ENCODE data around the gene GAPDH. TPM values are rescaled to one million over a fixed set of nuclear protein-coding genes. Genes with fewer than 3 reads are reported as not detected.
"Not testable (repeated sequence)": the region's sequence is repeated elsewhere in the genome, so short reads cannot be mapped to it uniquely, and the experiment has no call there.

Gene GAPDH
- polyA plus RNA-seq (ENCODE audit: low read depth in 6 of 6), result 1,000 to 10,000 TPM in 1 of 6 donors, 100 to 1,000 TPM in 5; 607 to 1,152 (median 779) TPM

DNA sequence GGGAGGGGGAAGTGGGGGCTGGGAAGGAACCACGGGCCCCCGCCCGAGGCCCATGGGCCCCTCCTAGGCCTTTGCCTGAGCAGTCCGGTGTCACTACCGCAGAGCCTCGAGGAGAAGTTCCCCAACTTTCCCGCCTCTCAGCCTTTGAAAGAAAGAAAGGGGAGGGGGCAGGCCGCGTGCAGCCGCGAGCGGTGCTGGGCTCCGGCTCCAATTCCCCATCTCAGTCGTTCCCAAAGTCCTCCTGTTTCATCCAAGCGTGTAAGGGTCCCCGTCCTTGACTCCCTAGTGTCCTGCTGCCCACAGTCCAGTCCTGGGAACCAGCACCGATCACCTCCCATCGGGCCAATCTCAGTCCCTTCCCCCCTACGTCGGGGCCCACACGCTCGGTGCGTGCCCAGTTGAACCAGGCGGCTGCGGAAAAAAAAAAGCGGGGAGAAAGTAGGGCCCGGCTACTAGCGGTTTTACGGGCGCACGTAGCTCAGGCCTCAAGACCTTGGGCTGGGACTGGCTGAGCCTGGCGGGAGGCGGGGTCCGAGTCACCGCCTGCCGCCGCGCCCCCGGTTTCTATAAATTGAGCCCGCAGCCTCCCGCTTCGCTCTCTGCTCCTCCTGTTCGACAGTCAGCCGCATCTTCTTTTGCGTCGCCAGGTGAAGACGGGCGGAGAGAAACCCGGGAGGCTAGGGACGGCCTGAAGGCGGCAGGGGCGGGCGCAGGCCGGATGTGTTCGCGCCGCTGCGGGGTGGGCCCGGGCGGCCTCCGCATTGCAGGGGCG is at the start of gene GAPDH:
Gene GAPDH (plus strand): TSS at position 595 of the 772 bp plus-strand sequence. CDS start 316 bp downstream, outside the sequence.
- Mint-ChIP-seq H3K27ac (peak within 1 kb of the TSS; percentile 78 to 99 (median 94)), H3K27me3 (no peaks in the 10 kb centered on the region), H3K4me1 (peaks cover 38 to 50% (median 49%) of the 10 kb centered on the region in 3 donors), H3K36me3 (peaks cover 4 to 10% of the 10 kb centered on the region in 2 donors), H3K9me3 (no peaks in the 10 kb centered on the region), H3K4me3 (peak within 1 kb of the TSS; percentile 86 to 99 (median 98))
- peak; percentile 75 for ATAC-seq (ENCODE audit: low read depth in 2 of 2)
- DNase-seq, result peak; percentile 80

GRCh38 chr12:6488240-6488639 is 46.1 kb upstream of the GAPDH start:
- no peak for DNase-seq
- no peak overlapping the region for H3K4me3 Mint-ChIP-seq
- H3K36me3 Mint-ChIP-seq, result peaks cover 5 to 16% of the 10 kb centered on the region in 2 donors
- no peak for ATAC-seq (ENCODE audit: low read depth in 2 of 2)
- peaks cover 5 to 10% (median 7%) of the 10 kb centered on the region in 3 donors for H3K4me1 Mint-ChIP-seq
- H3K9me3 Mint-ChIP-seq, result peaks cover 0 to 1% (median 0%) of the 10 kb centered on the region in 7 donors
- peaks cover 0 to 5% (median 3%) of the 10 kb centered on the region in 3 donors for H3K27me3 Mint-ChIP-seq
- H3K27ac Mint-ChIP-seq, result no peak overlapping the region

DNA sequence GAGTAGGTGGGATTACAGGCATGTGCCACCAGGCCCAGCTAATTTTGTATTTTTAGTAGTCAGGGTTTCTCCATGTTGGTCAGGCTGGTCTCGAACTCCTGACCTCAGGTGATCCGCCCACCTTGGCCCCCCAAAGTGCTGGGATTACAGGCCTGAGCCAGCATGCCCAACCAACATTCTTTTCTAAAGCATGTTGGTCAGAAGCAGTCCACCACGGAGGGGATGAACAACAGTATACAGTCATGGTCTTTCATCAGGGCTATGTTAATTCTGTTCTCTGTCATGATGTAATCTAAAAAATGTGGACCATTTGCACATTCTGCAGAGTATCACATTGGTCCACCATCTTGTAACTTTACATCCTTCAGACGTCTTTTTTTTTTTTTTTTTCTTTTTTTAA is 44.9 kb upstream of the GAPDH start:
- Mint-ChIP-seq H3K4me1 (peaks cover 10 to 17% (median 13%) of the 10 kb centered on the region in 3 donors), H3K4me3 (no peak overlapping the region), H3K27me3 (peaks cover 0 to 3% (median 0%) of the 10 kb centered on the region in 3 donors), H3K9me3 (peaks cover 0 to 1% (median 0%) of the 10 kb centered on the region in 7 donors), H3K27ac (no peak overlapping the region), H3K36me3 (peaks cover 5 to 17% of the 10 kb centered on the region in 2 donors)
- DNase-seq (no peak), ATAC-seq (ENCODE audit: low read depth in 2 of 2) (no peak)

DNA sequence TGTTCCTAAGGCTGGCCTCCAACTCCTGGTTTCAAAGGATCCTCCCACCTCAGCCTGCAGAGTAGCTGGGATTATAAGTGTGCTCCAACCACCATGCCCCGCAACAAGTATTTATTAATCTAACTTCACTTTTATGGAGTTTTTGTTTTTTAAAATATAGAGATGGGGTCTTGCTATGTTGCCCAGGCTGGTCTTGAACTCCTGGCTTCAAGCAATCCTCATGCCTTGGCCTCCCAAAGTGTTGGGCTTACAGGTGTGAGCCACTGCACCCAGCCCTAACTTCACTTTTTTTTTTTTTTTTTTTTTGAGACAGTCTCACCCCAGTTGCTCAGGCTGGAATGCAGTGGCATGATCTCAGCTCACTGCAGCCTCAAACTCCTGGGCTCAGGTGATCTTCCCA is 43.6 kb upstream of the GAPDH start:
- H3K27ac Mint-ChIP-seq; ATAC-seq (ENCODE audit: low read depth in 2 of 2); H3K9me3 Mint-ChIP-seq; H3K27me3 Mint-ChIP-seq; DNase-seq: not testable (repeated sequence)
- Mint-ChIP-seq H3K36me3 (peaks cover 5 to 17% of the 10 kb centered on the region in 2 donors), H3K4me3 (peak overlapping the region in 1 of 8 donors; percentile 32), H3K4me1 (peaks cover 20 to 30% (median 24%) of the 10 kb centered on the region in 3 donors)

GRCh38 chr12:6492838-6493496 is 41.4 kb upstream of the GAPDH start, which contains the start of gene MRPL51:
Gene MRPL51, minus strand, starts transcription at chr12:6493262. Its CDS starts 126 bp downstream, at chr12:6493136.
- H3K27ac Mint-ChIP-seq, result peak within 1 kb of the TSS; percentile 95 to 99 (median 96)
- DNase-seq (peak; percentile 96), ATAC-seq (ENCODE audit: low read depth in 2 of 2) (peak; percentile 79)
- H3K36me3 Mint-ChIP-seq, result peaks cover 5 to 17% of the 10 kb centered on the region in 2 donors
- H3K4me1 Mint-ChIP-seq, result peaks cover 22 to 30% (median 28%) of the 10 kb centered on the region in 3 donors
- peaks cover 0 to 1% (median 0%) of the 10 kb centered on the region in 7 donors for H3K9me3 Mint-ChIP-seq
- peak within 1 kb of the TSS; percentile 88 to 99 (median 97) for H3K4me3 Mint-ChIP-seq
- H3K27me3 Mint-ChIP-seq, result peaks cover 0 to 2% (median 0%) of the 10 kb centered on the region in 3 donors

GRCh38 chr12:6493497-6494257 is 40.6 kb upstream of the GAPDH start, which contains the start of gene NCAPD2:
Gene NCAPD2, plus strand, starts transcription at chr12:6494102. Its CDS starts 997 bp downstream, at chr12:6495099.
- Mint-ChIP-seq H3K4me1 (peaks cover 22 to 30% (median 28%) of the 10 kb centered on the region in 3 donors), H3K4me3 (peak within 1 kb of the TSS; percentile 88 to 99 (median 97)), H3K36me3 (peaks cover 5 to 17% of the 10 kb centered on the region in 2 donors), H3K9me3 (peaks cover 0 to 1% (median 0%) of the 10 kb centered on the region in 7 donors), H3K27me3 (no peaks in the 10 kb centered on the region), H3K27ac (peak within 1 kb of the TSS; percentile 95 to 99 (median 96))
- ATAC-seq (ENCODE audit: low read depth in 2 of 2) (peak; percentile 83 to 85), DNase-seq (peak; percentile 95)

DNA sequence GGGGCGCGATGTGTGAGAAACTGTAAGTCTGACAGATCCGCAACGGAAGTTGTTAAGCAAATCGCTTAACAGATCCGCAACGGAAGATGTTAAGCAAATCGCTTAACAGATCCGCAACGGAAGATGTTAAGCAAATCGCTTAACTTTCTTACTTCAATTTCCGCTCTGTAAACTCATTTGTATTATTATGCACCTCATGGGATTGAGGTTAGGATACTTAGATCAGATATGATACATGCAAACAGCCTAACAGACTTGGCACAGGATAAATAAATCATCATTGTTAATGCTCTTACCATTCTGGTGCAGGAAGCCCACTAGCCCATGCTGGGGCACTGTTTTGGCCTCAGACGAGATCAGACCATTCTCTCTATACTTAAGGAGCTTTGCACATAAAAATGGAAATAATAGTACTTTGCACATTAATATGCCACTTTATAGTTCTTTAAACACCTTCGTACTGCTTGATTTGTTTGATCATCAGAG is 40.0 kb upstream of the GAPDH start:
- H3K4me1 Mint-ChIP-seq, result peaks cover 22 to 30% (median 28%) of the 10 kb centered on the region in 3 donors
- H3K9me3 Mint-ChIP-seq, result peaks cover 0 to 1% (median 0%) of the 10 kb centered on the region in 7 donors
- H3K27ac Mint-ChIP-seq, result peak overlapping the region; percentile 90 to 99 (median 95)
- ATAC-seq (ENCODE audit: low read depth in 2 of 2) (peak in 1 of 2 donors; percentile 10), DNase-seq (no peak)
- no peaks in the 10 kb centered on the region for H3K27me3 Mint-ChIP-seq
- H3K4me3 Mint-ChIP-seq, result peak overlapping the region; percentile 88 to 99 (median 97)
- H3K36me3 Mint-ChIP-seq, result peaks cover 5 to 17% of the 10 kb centered on the region in 2 donors

DNA sequence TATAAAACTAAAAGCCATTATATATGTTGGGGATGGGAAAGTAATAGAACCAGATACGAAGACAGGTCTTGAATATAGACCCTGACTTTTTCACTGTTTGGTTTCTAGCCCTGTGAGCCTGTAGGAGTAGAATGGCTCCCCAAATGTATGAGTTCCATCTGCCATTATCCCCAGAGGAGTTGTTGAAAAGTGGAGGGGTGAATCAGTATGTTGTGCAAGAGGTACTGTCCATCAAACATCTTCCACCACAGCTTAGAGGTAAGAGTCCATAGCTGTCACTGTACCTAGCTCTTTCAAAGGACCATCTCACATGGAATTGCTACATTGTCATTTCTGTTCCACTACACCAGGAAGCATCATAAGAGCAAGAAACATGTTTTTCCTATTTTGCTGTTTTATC is 39.3 kb upstream of the GAPDH start:
- H3K36me3 Mint-ChIP-seq, result peaks cover 5 to 17% of the 10 kb centered on the region in 2 donors
- H3K4me1 Mint-ChIP-seq, result peaks cover 22 to 30% (median 28%) of the 10 kb centered on the region in 3 donors
- ATAC-seq (ENCODE audit: low read depth in 2 of 2) (no peak), DNase-seq (no peak)
- peak overlapping the region in 1 of 6 donors; percentile 96 for H3K27ac Mint-ChIP-seq
- H3K9me3 Mint-ChIP-seq, result peaks cover 0 to 1% (median 0%) of the 10 kb centered on the region in 7 donors
- peak overlapping the region; percentile 88 to 99 (median 97) for H3K4me3 Mint-ChIP-seq
- H3K27me3 Mint-ChIP-seq, result no peaks in the 10 kb centered on the region

GRCh38 chr12:6497291-6497690 is 37.0 kb upstream of the GAPDH start:
- not testable (repeated sequence) for H3K27ac Mint-ChIP-seq

GRCh38 chr12:6500466-6500865 is 33.9 kb upstream of the GAPDH start:
- peaks cover 2 to 5% (median 3%) of the 10 kb centered on the region in 3 donors for H3K4me1 Mint-ChIP-seq
- no peak overlapping the region for H3K4me3 Mint-ChIP-seq
- ATAC-seq (ENCODE audit: low read depth in 2 of 2) (no peak), DNase-seq (no peak)
- no peaks in the 10 kb centered on the region for H3K9me3 Mint-ChIP-seq
- no peaks in the 10 kb centered on the region for H3K36me3 Mint-ChIP-seq
- no peak overlapping the region for H3K27ac Mint-ChIP-seq
- no peaks in the 10 kb centered on the region for H3K27me3 Mint-ChIP-seq

More at GRCh38 chr12:6497291-6497690, 37.0 kb upstream of the GAPDH start:
- not testable (repeated sequence) for DNase-seq; ATAC-seq (ENCODE audit: low read depth in 2 of 2); H3K27me3 Mint-ChIP-seq; H3K9me3 Mint-ChIP-seq
- Mint-ChIP-seq H3K36me3 (peaks cover 0 to 10% of the 10 kb centered on the region in 2 donors), H3K4me3 (peak overlapping the region in 1 of 8 donors; percentile 49), H3K4me1 (peaks cover 22 to 30% (median 26%) of the 10 kb centered on the region in 3 donors)

DNA sequence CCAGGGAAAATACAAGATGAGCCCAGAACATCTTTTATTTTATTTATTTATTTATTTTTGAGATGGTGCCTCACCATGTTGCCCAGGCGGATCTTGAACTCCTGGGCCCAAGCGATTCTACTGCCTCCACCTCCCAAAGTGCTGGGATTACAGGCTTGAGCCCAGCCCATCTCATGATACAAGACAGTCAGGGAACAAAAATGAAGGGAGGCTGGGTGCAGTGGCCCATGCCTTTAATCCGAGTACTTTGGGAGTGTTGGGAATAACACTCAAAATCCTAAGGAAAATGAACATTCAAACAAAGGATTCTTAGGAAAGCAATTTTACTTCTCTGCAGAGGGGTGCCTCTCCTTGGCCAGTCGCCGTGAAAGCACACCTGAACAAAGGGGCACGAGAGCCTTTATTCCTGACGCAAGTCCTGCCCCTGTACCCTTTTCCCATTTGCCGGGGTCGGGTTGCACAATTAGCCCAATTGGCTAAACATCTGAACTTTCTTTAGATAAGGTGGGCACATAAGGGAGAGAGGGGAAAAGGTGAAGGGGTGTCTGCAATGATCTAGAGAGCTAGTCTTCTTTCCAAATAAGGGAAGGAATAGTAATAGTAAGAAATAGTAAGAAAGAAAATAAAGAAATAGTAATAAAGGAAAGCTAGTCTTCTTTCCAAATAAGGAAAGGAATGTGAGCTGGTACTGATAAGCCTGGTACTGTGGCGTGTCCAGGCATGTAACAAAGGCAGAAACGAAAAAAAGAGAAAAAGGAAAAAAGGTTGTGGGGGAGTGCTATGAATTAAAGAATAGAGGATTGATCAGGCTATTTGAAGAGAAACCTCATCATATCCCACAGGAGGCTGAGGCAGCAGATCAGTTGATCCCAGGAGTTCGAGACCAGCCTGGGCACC is 27.0 kb upstream of the GAPDH start:
- DNase-seq (no peak), ATAC-seq (ENCODE audit: low read depth in 2 of 2) (no peak)
- Mint-ChIP-seq H3K4me1 (no peaks in the 10 kb centered on the region), H3K4me3 (no peak overlapping the region), H3K36me3 (peaks cover 5 to 18% of the 10 kb centered on the region in 2 donors), H3K27ac (peak overlapping the region in 1 of 6 donors; percentile 19), H3K27me3 (no peaks in the 10 kb centered on the region), H3K9me3 (no peaks in the 10 kb centered on the region)

DNA sequence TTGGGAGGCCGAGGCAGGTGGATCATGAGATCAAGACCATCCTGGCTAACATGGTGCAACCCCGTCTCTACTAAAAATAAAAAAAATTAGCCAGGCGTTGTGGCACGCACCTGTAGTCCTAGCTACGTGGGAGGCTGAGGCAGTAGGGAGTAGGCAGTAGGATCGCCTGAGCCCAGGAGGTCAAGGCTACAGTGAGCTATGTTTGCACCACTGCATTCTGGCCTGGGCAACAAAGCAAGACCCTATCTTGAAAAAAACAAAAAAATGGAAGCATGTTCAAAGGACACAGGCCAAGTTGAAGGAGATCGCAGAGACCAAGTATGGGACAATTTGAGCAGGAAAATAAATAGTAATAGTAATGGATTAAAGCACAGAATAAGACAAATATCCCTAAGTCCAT is 26.2 kb upstream of the GAPDH start:
- no peak overlapping the region for H3K27ac Mint-ChIP-seq
- H3K4me3 Mint-ChIP-seq, result no peak overlapping the region
- H3K36me3 Mint-ChIP-seq, result peaks cover 13 to 24% of the 10 kb centered on the region in 2 donors
- ATAC-seq (ENCODE audit: low read depth in 2 of 2) (no peak), DNase-seq (no peak)
- no peaks in the 10 kb centered on the region for H3K9me3 Mint-ChIP-seq
- no peaks in the 10 kb centered on the region for H3K4me1 Mint-ChIP-seq
- H3K27me3 Mint-ChIP-seq, result no peaks in the 10 kb centered on the region
